T-helper 1 cell treated with Interleukin-12 subunit alpha and Interleukin-12 subunit beta and Interleukin-4 antibody, amounts not matched to agents 30 ng/mL and 1 ng/mL, for 36 hours (primary cell): ENCODE measurements around the gene MOB2. TPM values are rescaled to one million over a fixed set of nuclear protein-coding genes. Genes with fewer than 3 reads are reported as not detected.

ENCODE experiments used
- intact Hi-C: fragments of 100-400 bp; cut with micrococcal nuclease; formaldehyde crosslinking; loops from one replicate; pipeline ENCODE4 v1.15.1; 2024
- total RNA-seq: library from RNA; stranded (reverse); gene quantifications from 2 replicates; pipeline ENCODE4 v1.2.3, GENCODE V29; 2022

MOB2 gene
- total RNA-seq, 1 donor from 2014 or later: 41.7 TPM

DNA sequence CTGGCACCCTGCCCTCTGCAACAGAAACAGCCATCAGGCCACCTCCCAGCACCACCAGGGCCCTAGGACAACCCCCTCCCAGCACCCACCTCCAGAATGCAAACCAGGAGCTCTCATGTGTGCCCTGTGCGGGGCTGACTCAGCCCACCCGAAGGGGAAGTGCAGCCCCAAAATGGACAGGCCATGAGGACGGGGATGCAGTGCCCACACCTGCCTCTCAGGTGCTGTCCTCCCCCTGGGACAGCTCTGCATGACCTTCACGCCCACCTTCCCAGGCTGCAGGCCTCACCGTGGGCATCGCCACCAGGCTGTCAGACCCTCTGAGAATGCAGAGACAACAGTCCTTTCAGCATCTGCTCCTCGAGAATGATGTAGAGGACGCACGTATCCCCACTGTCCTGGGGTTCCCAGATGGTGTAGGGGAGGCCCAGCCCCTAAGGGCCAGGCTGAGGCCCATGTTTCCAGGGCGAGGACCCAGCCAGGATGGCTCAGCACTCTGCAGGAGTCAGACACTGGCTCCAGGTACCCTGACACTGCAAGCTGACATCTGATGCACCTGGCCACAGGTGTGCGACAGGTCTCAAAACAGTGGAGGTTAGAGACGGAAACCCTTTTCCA lies 13.5 kb downstream of the MOB2 start:
- intact Hi-C loops: no loop called here

DNA sequence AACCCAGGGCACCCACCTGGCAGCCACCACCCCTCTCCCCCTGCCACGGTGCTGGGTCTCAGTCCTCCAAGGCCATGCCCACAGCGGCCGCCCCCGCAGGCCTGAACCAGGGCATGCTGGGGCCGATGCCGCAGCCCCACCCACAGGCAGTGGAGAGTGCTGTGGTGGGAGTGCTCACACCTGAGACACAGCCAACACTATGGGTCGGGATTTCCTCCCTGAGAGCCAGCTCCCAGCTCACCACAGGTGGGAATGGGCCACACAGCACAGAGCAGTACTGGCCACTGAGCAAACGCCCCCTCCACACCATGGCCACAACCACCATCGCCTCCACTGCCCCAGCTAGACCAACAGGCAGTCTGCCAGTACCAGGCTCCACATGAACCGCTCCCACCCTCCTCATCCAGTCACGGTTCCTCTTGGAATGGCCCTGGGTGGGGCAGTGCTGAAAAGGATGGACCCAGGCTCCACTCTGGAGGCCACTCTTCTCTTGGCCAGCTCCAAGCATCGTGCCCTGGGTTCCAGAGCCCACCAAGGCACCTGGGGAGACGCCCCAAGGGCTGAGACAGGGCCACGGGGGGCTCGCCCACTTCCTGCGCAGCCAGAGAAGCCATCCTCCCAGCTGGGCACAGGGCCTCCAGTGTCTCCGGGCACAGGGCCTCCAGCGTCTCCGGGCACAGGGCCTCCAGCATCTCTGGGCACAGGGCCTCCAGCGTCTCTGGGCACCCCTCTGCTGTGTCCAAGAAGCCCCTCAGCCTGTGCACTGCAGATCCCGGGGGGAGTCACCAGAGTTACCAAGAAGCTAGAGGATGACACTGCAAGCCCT lies 14.2 kb downstream of the MOB2 start:
- intact Hi-C loops: no loop called here

DNA sequence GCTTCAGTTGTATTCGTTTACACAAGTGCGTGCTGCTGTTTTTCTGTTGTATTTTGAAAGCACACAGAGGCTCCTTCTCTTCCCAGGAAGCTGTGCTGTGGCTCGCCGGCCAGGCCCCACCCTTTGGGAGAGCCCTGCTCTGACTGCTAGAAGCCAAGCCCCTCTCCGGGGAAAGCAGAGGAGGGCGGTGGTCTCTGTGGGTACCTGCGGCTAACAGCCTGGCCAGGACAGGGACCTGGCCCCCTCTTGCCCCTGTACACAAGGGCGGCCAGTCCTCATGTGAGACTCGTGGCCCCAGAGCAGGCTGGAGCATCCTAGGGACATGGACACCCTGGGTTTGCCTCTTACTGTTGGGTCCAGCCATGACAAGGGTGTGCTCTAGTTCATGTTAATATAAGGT lies 14.8 kb downstream of the MOB2 start:
- intact Hi-C loops: no loop called here

DNA sequence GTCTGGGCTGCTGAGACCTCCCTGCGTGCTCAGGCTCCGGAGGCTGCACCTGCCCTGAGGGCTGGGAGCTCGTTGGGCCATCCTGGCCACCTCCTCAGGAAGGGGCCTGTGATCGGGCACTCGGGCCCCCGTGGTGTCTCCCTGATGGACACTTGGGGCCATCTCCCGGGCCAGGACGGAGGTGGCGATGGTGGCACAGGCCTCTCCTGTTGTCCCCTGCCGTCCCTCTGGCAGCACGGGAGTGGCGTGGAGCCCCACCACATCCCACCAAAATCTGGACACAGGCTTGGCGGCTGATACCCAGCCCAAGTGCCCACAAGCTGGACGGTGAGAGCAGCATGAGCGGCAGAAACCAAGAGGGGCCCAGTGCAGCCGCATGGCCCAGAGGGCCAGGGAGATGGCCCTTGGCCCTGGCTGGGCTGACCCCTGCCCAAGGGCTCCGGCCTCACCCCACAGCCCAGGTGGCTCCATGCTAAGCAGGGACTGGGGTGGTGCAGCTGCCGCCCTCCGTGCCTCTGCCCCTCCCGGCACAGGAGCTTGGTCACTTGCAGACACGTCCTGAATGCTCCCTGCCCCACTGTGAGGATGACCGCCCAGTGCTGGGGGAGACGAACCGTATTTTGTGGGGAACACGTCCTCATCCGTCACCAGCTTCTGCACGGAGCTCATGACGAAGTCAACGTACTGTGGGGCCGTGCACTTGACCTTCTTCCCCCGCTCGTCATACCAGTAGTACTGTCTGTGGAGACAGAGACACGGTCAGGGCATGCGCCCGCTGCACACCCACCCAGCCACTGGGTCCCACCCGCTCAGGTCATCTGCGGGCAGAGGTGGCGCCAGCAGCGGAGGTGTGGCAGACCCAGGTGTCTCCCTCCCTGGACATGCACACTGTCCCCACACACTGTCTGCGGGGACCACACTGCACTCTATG lies 15.6 kb downstream of the MOB2 start:
- intact Hi-C loops: no loop called here

DNA sequence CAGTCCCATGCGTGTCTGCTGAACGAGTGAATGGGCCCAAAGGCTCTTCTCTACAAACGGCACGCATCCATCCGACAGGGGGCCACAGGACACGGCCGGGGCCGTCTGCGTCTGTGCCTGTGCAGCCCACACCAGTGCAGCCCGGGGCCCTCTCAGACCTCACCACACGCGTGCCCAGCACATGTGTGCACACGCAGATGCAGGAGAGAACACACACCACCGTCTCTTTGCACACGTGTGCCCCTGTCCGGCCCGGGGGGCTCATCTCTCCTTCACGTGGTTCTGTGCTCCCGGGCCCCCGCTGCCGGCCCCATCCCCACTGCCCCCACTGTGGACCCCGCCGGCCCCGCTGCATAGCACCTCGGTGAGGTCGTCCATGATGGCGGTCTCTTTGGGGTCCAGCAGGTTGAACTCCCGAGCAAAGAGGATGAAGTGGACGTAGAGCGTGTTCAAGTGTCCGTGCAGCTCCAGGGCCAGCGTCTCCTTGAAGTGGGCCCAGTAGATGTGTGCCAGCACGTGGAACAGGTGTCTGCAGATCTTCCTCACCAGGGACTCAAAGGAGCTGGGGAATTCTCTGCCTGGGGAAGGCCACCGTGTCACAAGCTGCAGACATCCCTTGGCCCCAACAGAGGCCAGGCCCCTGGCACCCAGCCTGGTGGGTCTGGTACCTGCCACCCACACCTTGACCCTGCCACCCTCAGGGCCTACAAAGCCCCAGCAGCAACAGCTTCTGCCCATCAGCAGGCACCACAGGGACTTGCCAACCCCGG lies 16.5 kb downstream of the MOB2 start:
- intact Hi-C loops: no loop called here

DNA sequence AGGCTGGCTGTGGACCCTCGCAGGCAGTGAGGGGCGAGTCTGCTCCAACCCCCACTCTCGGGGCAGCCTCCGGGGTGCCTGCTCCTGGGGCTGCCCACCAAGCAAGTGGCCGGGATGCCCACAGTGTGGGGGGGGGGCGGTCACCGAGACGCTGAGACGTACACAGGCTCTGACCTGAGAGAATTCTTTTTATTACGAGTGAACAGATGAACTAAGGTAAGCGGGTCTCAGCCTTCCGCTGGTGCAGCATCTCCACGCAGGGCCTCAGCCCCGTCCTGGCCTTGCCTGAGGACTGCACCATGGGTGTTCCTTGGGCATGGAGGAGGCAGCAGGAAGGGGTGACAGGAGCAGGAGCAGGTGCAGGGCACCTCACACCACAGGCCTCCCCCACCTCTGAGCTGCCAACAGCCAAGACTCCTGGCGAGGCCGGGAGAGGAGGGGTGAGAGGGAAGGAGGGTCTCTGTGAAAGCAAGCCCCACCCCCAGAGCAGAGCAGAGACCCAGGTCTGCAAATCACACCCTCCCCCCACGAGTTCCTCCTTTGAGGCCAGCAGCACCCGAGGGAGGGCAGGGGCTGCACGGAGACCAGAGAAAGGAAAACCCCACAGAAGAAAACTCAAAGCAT lies 17.2 kb downstream of the MOB2 start:
- intact Hi-C loops: no loop called here

DNA sequence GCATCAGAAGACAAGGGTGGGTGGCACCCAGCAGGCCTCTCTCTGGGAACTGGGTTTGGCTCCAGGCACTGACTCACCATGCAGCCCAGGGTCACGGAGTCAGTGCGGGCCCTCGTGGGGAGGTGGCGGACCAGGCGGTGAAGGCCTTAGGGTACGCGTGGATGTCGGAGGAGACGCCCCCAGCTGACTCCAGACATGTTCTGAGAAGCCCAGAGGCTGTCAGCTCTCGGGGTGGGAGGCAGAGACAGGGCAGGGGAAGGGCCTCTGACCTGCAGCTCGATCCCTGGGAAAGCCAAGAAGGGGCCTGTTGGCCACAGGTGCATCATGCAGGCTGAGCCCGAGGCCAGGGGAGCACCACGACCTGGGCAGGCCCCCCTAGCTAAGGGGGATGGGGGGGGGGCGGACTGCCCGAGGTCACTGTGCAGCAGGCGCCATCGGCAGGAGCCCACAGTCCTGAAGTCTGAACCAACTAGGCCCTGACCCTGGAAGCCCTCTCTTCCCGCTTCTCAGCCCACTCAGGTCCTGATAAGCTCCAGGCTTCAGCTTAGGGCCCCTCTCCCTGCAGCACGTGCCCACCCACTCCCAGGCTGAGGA lies 18.0 kb downstream of the MOB2 start:
- intact Hi-C loops: no loop called here

DNA sequence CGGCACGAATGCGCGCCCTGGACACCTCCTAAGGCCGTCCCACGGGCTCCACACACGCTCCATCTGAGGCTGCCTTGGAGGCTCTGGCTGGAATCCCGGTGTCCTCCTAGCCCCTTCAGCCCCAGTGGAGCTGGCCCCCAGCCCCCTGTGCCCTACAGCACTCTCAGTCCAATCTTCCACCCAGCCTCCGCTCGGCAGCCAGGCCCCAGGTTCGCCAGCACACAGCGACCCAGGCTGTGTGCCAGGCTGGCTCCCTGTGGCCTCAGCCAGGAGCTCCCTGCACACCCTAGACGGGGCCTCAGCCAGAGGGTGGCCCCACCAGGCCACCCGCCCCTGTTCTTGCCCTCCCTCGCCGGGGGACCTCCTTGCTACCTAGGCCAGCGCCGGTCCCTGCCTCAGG lies 18.6 kb downstream of the MOB2 start:
- intact Hi-C loops: no loop called here

DNA sequence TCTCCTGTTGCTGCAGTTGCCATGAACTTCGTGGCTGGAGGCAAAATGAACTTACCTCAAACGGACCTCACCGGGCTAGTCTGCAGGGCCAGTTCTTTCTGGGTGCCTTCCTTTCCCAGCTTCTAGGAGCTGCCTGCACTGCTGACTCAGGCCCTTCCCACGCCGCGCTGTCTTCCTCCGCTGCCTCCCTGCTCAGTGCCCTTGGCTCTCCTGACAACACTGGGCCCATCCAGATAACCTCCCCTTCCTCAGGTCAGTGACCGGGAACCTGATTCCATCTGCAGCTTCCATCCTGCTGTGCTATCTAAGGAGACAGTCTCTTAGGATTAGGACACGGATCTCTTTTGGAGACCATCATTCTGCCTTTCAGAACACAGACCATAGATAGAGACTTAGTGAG lies 19.3 kb downstream of the MOB2 start:
- intact Hi-C loops: no loop called here

DNA sequence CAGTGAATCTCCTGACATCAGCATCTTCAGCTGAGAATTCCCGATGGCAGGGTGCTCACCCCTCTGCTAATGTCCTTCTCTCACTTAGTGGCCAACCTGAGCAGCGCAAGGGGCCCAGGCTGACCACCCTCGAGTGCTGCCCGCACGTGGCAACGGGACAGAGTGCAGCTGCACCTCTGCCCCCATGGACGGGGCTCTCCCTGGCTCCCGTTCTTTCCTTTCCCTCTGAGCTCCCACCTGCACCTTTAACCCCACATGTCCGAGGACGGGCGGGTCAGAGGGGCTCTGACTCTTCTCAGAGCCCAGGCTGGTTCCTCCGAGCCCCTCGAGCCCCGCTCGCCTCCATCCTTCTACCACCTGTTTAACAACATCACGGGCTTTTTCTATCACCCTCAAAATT lies 19.8 kb downstream of the MOB2 start:
- intact Hi-C loops: no loop called here

DNA sequence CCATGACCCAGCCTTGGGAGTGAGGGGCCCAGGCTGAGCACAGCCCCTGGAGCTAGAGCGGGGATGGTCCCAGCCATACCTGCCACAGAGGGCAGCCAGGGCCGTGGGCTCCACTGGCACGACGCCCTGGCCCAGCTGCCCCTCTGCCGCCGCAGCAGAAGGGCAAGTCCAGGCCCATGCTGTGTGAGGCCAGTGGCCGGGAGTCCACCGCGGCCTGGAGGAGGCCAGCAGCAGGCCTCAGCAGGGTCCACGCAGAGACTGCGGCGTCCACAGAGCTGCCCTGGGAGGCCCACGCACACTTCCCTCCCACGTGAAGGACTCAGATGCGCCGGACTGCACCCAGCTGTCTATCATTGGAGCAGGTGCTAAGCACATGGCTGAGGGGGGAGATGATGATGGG lies 23.5 kb downstream of the MOB2 start:
- intact Hi-C loops: no loop called here

DNA sequence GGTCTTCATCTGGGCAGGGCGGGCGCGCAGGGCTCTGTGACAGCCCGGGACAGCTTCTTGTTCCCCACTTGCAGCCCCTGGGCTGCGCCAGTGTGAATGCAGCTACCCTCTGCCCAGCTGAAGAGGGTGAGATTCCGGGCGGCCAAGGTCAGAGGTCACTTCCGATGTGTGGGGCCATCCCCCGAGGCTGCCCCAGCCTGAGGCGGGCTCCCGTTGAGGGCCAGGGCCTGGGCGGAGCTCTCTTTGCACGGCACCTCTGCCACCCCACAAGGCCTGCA lies 23.9 kb downstream of the MOB2 start:
- intact Hi-C loops: no loop called here

DNA sequence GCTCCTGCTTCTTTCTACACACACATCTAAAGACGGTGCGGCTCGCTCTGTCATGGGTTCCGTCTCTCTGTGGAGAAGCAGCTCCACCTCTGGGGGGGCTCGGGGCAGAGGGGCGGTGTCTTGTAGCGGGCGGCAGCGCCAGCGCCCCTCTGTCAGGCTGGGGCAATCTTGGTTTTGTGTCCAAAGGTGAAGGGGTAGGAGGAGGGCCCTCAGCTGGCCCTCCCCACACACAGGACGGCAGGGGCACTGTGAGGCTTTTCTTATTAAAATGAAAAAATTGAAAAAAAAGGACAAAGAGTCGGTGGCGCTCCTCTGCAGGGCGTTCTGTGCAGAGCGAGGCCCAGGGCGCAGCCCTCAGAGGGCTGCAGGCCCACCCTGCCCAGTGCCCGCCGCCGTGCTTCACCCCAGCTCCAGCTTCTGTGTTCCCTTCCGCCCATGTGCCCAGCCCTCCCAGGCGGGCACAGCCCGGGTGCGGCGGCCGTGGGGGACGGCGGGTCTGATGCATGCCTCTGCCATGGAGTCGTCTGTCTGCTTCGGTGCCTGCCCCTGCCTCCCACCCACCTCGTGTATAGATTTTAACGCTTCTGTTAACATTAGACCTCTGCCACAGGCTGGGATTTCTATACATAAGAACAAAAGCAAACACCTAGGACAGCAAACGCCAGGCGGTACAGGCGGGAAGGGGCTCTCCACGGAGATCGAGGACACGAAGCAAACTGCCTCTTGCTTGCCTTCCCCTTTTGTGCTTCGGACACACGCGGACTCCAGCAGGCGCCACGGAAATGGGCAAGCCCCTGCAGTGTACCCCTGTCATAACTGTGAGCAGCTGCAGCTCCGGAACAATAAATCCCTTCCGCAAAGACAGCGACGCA lies 24.5 kb downstream of the MOB2 start:
- intact Hi-C loops: no loop called here

DNA sequence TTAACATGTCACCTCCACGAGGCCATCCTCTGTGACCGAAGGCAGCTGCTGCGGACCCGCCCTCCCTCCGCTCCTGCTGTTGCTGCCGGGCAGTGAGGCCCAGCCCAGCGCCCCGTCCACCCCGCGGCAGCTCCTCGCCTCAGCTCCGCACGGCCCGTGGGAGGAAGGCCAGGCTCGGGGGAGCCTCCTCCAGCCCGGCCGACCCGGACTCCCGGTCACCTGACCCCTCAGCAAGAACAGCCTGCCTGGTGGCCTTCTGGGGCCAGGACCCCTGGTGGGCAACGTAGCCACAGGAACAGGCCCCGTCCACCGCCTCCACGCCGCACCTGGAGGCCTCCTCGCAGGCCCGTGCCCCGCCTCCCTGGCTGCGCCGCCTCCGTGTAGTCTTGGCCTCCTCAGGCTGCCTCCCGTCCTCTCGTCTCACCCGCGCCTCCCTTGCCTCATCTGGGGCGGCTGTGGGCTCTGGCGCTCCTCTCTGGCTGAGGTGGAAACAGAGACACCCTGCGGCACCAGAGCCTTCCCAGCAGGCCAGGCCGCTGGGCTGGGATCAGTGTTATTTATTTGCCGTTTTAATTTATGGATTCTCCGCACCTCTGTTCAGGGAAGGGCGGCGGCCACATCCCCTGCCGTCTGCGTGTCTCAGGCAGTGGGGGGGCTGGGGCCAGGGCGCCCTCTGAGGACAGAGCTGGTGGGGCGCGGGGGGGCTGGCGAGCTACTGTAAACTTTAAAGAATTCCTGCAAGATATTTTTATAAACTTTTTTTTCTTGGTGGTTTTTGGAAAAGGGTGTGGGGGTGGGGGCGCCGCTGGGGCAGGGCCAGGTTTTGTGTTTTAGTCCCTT lies 25.4 kb downstream of the MOB2 start:
- intact Hi-C loops: no loop called here

DNA sequence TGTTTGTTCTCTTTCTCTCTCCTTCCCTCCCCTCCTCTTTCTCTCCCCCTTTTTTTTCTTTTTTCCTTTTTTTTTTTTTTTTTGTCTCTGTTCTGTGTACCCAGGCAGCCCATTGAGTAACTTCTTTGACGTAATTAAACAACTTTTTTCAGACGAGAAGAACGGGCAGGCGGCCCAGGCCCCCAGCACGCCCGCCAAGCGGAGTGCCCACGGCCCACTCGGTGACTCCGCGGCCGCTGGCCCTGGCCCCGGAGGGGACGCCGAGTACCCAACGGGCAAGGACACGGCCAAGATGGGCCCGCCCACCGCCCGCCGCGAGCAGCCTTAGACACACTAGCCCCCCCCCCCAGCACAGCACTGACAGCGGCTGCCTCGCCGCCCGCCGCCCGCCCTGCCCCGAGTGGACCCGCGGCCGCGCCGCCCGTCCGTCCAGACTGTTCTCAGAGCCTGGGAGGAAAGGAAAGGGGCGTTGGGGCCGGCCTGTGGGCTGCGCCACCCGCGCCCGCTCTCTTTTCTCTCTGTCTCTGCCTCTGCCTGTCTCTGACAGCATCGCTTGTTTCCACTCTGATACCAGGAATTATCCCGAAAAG lies 26.1 kb downstream of the MOB2 start:
- intact Hi-C loops: no loop called here

DNA sequence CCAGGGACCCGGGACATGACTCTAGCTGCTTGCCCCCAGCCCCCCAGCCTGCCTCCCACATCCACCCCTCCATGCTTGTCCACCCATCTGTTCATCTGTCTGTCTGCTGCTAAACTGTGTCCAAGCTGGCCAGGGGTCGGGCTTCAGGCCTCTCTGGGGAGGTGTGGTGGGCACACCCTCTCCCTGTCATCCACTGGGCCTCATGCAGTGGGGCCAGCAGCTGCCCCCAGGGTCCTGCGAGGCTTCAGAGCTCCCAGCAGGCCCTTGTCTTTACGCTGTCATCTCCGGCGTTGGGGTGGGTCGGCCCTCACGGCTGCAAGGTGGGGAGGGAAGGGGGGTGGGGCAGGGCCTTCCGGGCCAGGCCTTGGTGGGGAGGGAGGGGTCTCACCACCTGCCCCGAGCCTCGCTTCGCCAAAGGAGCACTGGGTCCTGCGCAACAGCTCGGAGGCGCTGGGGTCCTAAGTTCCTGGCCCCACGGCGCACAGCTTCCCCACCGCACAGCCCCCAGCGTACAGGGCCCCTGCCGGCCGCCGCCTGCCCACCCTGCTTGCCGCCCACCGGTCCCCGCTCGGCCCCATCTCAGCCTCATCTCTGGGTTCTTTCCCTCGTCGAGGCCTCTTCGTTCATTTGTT lies 26.7 kb downstream of the MOB2 start:
- intact Hi-C loops: no loop called here

DNA sequence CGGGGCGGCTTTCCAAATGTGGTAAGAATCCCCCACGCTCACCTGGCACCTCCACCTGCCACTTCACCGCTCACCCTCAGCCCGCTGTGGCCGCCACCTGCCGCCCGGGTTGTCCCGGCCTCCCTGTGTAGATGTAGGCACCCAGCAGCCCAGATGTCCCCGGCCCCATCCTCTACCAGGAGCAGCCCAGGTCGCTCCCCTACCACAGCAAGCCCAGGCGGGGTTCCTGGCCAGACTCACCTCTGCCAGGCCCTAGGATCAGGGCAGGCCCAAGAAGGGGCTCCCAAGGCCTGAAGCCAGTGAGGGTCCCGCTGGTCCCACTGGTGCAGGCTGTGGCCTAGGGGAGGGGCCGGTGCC lies 27.4 kb downstream of the MOB2 start:
- intact Hi-C loops: no loop called here
